ENCODE data around the gene BET1. TPM values are rescaled to one million over a fixed set of nuclear protein-coding genes. Genes with fewer than 3 reads are reported as not detected.

Gene BET1
- total RNA-seq, 6 experiments from 2014 or later = 26.4 to 36.5 (median 30.5) TPM

GRCh38 chr7:94041529-94041928 is 37.4 kb upstream of the BET1 start:
- Mint-ChIP-seq H3K27me3 (ENCODE audit: insufficient read depth) (no peaks in the 10 kb centered on the region; the same call in none of the 2 replicates), H3K36me3 (ENCODE audit: low read depth) (no peaks in the 10 kb centered on the region), H3K4me3 (no peak overlapping the region), H3K4me1 (ENCODE audit: low read depth) (peaks cover 43% of the 10 kb centered on the region), H3K27ac (no peak overlapping the region), H3K9me3 (no peaks in the 10 kb centered on the region)
- TF ChIP-seq CTCF (IDR thresholded peaks at IDR 0.05) = no peak
- DNase-seq = peak; percentile 60

GRCh38 chr7:94040254-94040653 is 36.1 kb upstream of the BET1 start:
- H3K4me3 Mint-ChIP-seq = no peak overlapping the region
- H3K27me3 Mint-ChIP-seq (ENCODE audit: insufficient read depth) = no peaks in the 10 kb centered on the region; the same call in none of the 2 replicates
- H3K4me1 Mint-ChIP-seq (ENCODE audit: low read depth) = peaks cover 38% of the 10 kb centered on the region
- H3K27ac Mint-ChIP-seq = no peak overlapping the region
- no peaks in the 10 kb centered on the region for H3K36me3 Mint-ChIP-seq (ENCODE audit: low read depth)
- H3K9me3 Mint-ChIP-seq = no peaks in the 10 kb centered on the region
- TF ChIP-seq CTCF (IDR thresholded peaks at IDR 0.05) = no peak
- no peak for DNase-seq

- no peak overlapping the region for H3K4me3 Mint-ChIP-seq
- peaks cover 38% of the 10 kb centered on the region for H3K4me1 Mint-ChIP-seq (ENCODE audit: low read depth)
- TF ChIP-seq CTCF (IDR thresholded peaks at IDR 0.05) = no peak
- DNase-seq = no peak
- no peaks in the 10 kb centered on the region; the same call in none of the 2 replicates for H3K27me3 Mint-ChIP-seq (ENCODE audit: insufficient read depth)
- H3K27ac Mint-ChIP-seq = no peak overlapping the region
- no peaks in the 10 kb centered on the region for H3K9me3 Mint-ChIP-seq
- no peaks in the 10 kb centered on the region for H3K36me3 Mint-ChIP-seq (ENCODE audit: low read depth)
Observed at GRCh38 chr7:94039368-94040035, 35.3 kb upstream of the BET1 start.

- Mint-ChIP-seq H3K4me1 (ENCODE audit: low read depth) (peaks cover 6% of the 10 kb centered on the region), H3K27ac (no peak overlapping the region), H3K27me3 (ENCODE audit: insufficient read depth) (peaks cover 22% of the 10 kb centered on the region), H3K36me3 (ENCODE audit: low read depth) (no peaks in the 10 kb centered on the region), H3K9me3 (no peaks in the 10 kb centered on the region), H3K4me3 (no peak overlapping the region)
- no peak for TF ChIP-seq CTCF (IDR thresholded peaks at IDR 0.05)
- DNase-seq = no peak
Observed at GRCh38 chr7:94031865-94032264, 27.7 kb upstream of the BET1 start.

GRCh38 chr7:94030634-94031033 is 26.5 kb upstream of the BET1 start:
- no peak overlapping the region for H3K27ac Mint-ChIP-seq
- no peaks in the 10 kb centered on the region for H3K36me3 Mint-ChIP-seq (ENCODE audit: low read depth)
- peaks cover 6% of the 10 kb centered on the region for H3K4me1 Mint-ChIP-seq (ENCODE audit: low read depth)
- H3K27me3 Mint-ChIP-seq (ENCODE audit: insufficient read depth) = peaks cover 25% of the 10 kb centered on the region
- no peak for DNase-seq
- TF ChIP-seq CTCF (IDR thresholded peaks at IDR 0.05) = no peak
- H3K9me3 Mint-ChIP-seq = no peaks in the 10 kb centered on the region
- H3K4me3 Mint-ChIP-seq = no peak overlapping the region

All from HFFc6 (cell line).